Spleen (tissue), 11 donors: ENCODE measurements around the gene ENDOD1. TPM values are rescaled to one million over a fixed set of nuclear protein-coding genes. Genes with fewer than 3 reads are reported as not detected.

ENCODE experiments used
- DNase-seq: peaks from one replicate; pipeline ENCODE4 v3.0.0-alpha.2; 2020
- H3K27ac ChIP-seq, 8 donors: fragments of 200-600 bp; sonication (generic) in 7 of 8; 1 replicate in 4 of 8; 2 replicates in 4 of 8; pipeline versions ENCODE4 v1.5.0 to v1.8.0; 2016 to 2021; ENCODE audit warnings: inconsistent platforms in 4 of 8, mild to moderate bottlenecking in 4 of 8, moderate library complexity in 1 of 8
- H3K27me3 ChIP-seq, 7 donors: fragments of 200-600 bp; sonication (generic) in 6 of 7; replicated peaks in 1 of 7; 1 replicate in 4 of 7; 2 replicates in 3 of 7; pipeline versions ENCODE4 v1.5.0 to v1.8.0; 2016 to 2021; ENCODE audit warnings: inconsistent platforms in 3 of 7, mild to moderate bottlenecking in 1 of 7
- H3K36me3 ChIP-seq, 6 donors: fragments of 200-600 bp; sonication (generic) in 5 of 6; 1 replicate in 4 of 6; 2 replicates in 2 of 6; pipeline versions ENCODE4 v1.5.0 to v1.8.0; 2016 to 2021; ENCODE audit warnings: inconsistent platforms in 2 of 6
- H3K4me1 ChIP-seq, 6 donors: fragments of 200-600 bp; sonication (generic) in 5 of 6; 1 replicate in 3 of 6; 2 replicates in 3 of 6; pipeline versions ENCODE4 v1.5.0 to v1.8.0; 2016 to 2021; ENCODE audit warnings: inconsistent platforms in 3 of 6
- H3K4me3 ChIP-seq, 8 donors: fragments of 200-600 bp; sonication (generic) in 7 of 8; 1 replicate in 4 of 8; 2 replicates in 4 of 8; pipeline versions ENCODE4 v1.5.0 to v1.8.0; 2016 to 2021; ENCODE audit warnings: inconsistent platforms in 4 of 8, mild to moderate bottlenecking in 4 of 8, moderate library complexity in 2 of 8
- H3K9me3 ChIP-seq, 8 donors: fragments of 200-600 bp; sonication (generic) in 7 of 8; 1 replicate in 4 of 8; 2 replicates in 4 of 8; pipeline versions ENCODE4 v1.5.0 to v1.8.0; 2016 to 2021; ENCODE audit warnings: inconsistent platforms in 4 of 8
- CTCF ChIP-seq, 11 experiments: fragments of 200-600 bp in 7 of 11; fragments of 450-650 bp in 4 of 11; sonication (generic) in 4 of 11; IDR thresholded peaks in 8 of 11; conservative IDR thresholded peaks in 3 of 11; 1 replicate in 7 of 11; 2 replicates in 4 of 11; pipeline versions ENCODE4 v1.4.0 to v1.8.0; 2016 to 2021; ENCODE audit warnings: antibody characterized with exemption in 11 of 11, inconsistent platforms in 4 of 11, mild to moderate bottlenecking in 1 of 11
- POLR2A ChIP-seq, 3 donors: fragments of 450-650 bp; IDR thresholded peaks; one replicate each; pipeline ENCODE4 v1.5.1; 2017; ENCODE audit warnings: antibody characterized with exemption in 3 of 3, mild to moderate bottlenecking in 1 of 3
- POLR2AphosphoS5 ChIP-seq, 3 donors: sonication (generic); formaldehyde crosslinking; IDR thresholded peaks; one replicate each; pipeline ENCODE4 v1.5.1; 2017; ENCODE audit warnings: antibody characterized with exemption in 3 of 3
- WGBS, 5 donors: extraction: QIAGEN DNeasy Blood & Tissue Kit in 3 of 5; methylation state at CpG; one replicate each; pipeline versions ENCODE4 v1.1.5 to v1.1.7; 2013 to 2018; 5-methylcytosine and 5-hydroxymethylcytosine counted together
- intact Hi-C: fragments of 100-400 bp; cut with DNase I; formaldehyde crosslinking; loops from one replicate; pipeline ENCODE4 v1.15.0; 2023; ENCODE audit warnings: low total_unique reads
- polyA plus RNA-seq, 3 donors: library from polyadenylated mRNA; stranded (reverse); fragments of 200-250 nt; gene quantifications; one replicate each; pipeline ENCODE4 v1.2.1, GENCODE V29; 2013
- total RNA-seq, 7 donors: library from RNA; depleted of rRNA in 3 of 7; stranded (reverse); fragments of >200 nt in 3 of 7; fragmentation: NEBNext Ultra II Directional in 4 of 7; extraction: Animal tissue kit (Norgen Biotek cat#: 25700) in 4 of 7; gene quantifications; one replicate each; pipeline versions ENCODE4 v1.1.0 to v1.2.1, GENCODE V29; 2016 to 2021
- donor health status: healthy with polysubstance abuse.
- donor health status: DM: no; HTN: no; CAD: no; lungs with moderate emphysema.
- donor health status: DM: no; HTN: no; CAD: no.
- donor health status: Bipolar disorder and iron deficiency.
- donor health status: healthy.
- donor health status: DM: no; HTN: no; CAD: no.
- donor health status: DM: yes; HTN: yes; CAD: no.

ENDOD1 gene
- total and polyA plus RNA-seq, 10 donors, result 6.3 to 80.5 (median 58.4) TPM

DNA sequence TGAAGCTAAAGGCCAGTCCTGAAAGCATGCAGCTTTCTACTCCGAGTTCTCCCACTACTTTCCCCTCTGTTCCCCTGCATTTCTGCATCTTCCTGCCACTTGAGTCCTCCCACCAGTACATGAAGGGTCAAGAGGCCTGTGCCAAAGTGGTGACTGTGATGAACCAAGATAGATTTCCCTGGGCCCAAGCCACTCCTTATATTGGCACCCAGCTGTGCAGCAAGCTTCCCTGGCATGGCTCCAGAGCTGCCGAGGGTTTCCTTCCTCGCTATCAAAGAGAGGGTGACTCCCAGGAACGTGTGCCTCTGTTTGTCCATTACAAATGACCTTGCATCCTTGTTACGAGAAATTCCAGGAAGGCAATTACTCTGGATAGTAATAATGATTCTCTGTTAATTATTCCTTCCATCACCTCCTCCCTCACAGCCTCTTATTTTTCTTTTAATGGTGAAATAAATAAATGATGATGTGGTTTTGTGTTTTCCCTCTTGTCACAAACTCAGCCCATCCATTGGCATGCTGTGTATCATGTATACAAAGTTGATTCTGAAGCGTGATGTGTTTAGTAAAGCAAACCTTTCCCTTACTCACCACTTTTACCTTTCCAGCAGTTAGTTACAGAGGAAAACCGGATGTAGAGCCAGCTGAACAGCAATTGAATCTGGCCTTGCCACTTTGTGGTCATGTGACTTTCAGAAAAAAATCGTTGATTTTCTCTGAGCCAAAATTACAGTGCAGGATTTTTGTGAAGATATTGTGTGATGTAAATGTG lies 14.7 kb upstream of the ENDOD1 start:
- Histone ChIP-seq H3K27ac (peak overlapping the region; percentile 11 to 81 (median 70)), H3K4me1 (peaks cover 4 to 55% (median 34%) of the 10 kb centered on the region in 6 donors)
- intact Hi-C loops, result loop anchor here (5.0 to 10.0 kb wide), 2 partner anchors 72 to 690 kb away; no protein-coding TSS in a partner anchor

DNA sequence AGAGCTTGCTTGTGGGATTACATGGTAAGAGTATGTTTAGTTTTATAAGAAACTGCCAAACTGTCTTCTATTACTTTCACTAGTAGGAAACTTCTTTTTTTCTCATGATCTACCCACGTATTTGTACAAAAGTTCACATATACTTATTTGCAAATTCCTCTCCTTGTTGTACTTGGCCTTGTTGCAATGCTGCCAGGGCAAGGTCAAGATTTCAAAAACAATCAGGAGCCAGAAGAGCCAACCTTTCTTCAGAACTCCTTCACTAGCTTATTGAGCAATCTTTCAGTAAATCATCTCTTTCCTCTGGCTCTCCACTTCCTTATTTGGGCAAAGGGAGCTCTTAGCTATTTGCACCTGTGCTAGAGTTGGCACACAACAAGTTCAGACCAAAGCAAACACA lies 13.2 kb upstream of the ENDOD1 start:
- DNase-seq, result no peak
- H3K27me3 ChIP-seq, result no peaks in the 10 kb centered on the region
- H3K4me3 ChIP-seq, result no peak overlapping the region
- H3K36me3 ChIP-seq, result no peaks in the 10 kb centered on the region
- no peaks in the 10 kb centered on the region for H3K9me3 ChIP-seq
- 14 to 38% (median 17%) methylated on average over 1 of the region's 1 CpG for WGBS, 5 donors
- H3K27ac ChIP-seq, result peak overlapping the region in 5 of 8 donors; percentile 61 to 81 (median 79)
- TF ChIP-seq POLR2A (IDR thresholded peaks at IDR 0.05) (no peak), POLR2AphosphoS5 (IDR thresholded peaks at IDR 0.05) (peak in 1 of 3 donors; percentile 23), CTCF (IDR thresholded peaks at IDR 0.05 in 8 of 11, conservative IDR thresholded peaks at IDR 0.05 in 3 of 11) (no peak)
- intact Hi-C loops, result loop anchor here (5.0 to 10.0 kb wide), 2 partner anchors 71 to 688 kb away; no protein-coding TSS in a partner anchor
- peaks cover 0 to 53% (median 27%) of the 10 kb centered on the region in 6 donors for H3K4me1 ChIP-seq

More for the DNA sequence above, 14.7 kb upstream of the ENDOD1 start:
- Histone ChIP-seq H3K9me3 (no peaks in the 10 kb centered on the region), H3K27me3 (no peaks in the 10 kb centered on the region), H3K36me3 (peaks cover 0 to 5% (median 0%) of the 10 kb centered on the region in 6 donors), H3K4me3 (no peak overlapping the region)
- 40 to 58% (median 46%) methylated on average over 8 of the region's 8 CpGs for WGBS, 5 donors
- peak; percentile 81 for DNase-seq
- TF ChIP-seq POLR2A (IDR thresholded peaks at IDR 0.05) (no peak), POLR2AphosphoS5 (IDR thresholded peaks at IDR 0.05) (peak in 2 of 3 donors; percentile 64 to 80)

GRCh38 chr11:95076981-95077380 lies 12.7 kb upstream of the ENDOD1 start:
- Histone ChIP-seq H3K4me1 (peaks cover 0 to 55% (median 27%) of the 10 kb centered on the region in 6 donors), H3K27ac (no peak overlapping the region), H3K36me3 (no peaks in the 10 kb centered on the region), H3K9me3 (no peaks in the 10 kb centered on the region), H3K4me3 (no peak overlapping the region), H3K27me3 (no peaks in the 10 kb centered on the region)
- no peak for DNase-seq
- TF ChIP-seq POLR2A (IDR thresholded peaks at IDR 0.05) (no peak), POLR2AphosphoS5 (IDR thresholded peaks at IDR 0.05) (no peak), CTCF (IDR thresholded peaks at IDR 0.05 in 8 of 11, conservative IDR thresholded peaks at IDR 0.05 in 3 of 11) (no peak)
- intact Hi-C loops, result loop anchor here (5.0 to 10.0 kb wide), 2 partner anchors 70 to 688 kb away; no protein-coding TSS in a partner anchor

DNA sequence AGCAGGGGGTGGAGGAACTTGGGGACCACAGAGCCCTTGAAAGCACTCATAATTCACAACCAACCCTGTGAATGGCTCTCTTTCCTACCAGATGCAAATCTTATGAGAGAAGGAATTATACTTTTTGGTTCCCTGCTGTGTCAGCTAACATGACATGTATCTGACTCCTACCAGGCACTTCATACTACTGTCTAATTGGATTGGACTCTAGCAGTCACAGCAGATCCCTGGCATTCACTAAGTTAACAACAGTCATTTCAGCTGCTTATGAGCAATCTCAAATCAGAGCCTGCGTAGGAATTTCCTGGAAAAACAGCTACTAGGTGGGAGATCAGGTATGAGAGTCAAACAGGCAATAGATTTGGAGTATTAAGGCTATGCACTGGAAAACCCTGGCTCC lies 11.1 kb upstream of the ENDOD1 start:
- H3K4me1 ChIP-seq, result peaks cover 0 to 54% (median 26%) of the 10 kb centered on the region in 6 donors
- H3K36me3 ChIP-seq, result no peaks in the 10 kb centered on the region
- H3K4me3 ChIP-seq, result no peak overlapping the region
- intact Hi-C loops, result loop anchor here (5.0 to 10.0 kb wide), 2 partner anchors 69 to 686 kb away; no protein-coding TSS in a partner anchor
- no peaks in the 10 kb centered on the region for H3K9me3 ChIP-seq
- TF ChIP-seq POLR2AphosphoS5 (IDR thresholded peaks at IDR 0.05) (no peak), CTCF (IDR thresholded peaks at IDR 0.05 in 8 of 11, conservative IDR thresholded peaks at IDR 0.05 in 3 of 11) (no peak), POLR2A (IDR thresholded peaks at IDR 0.05) (no peak)
- no peak for DNase-seq
- no peaks in the 10 kb centered on the region for H3K27me3 ChIP-seq
- 87 to 95% (median 92%) methylated on average over 1 of the region's 1 CpG for WGBS, 5 donors
- peak overlapping the region in 1 of 8 donors; percentile 22 for H3K27ac ChIP-seq
